ENCODE results near the gene SGK1.
A peak's percentile ranks its signal among the peaks of the same experiment; 100 is the strongest.

SGK1 gene

GRCh38 chr6:134317471-134318131, at the start of gene SGK1:
Gene SGK1, minus strand, starts transcription at chr6:134318112. Its CDS starts 652 bp downstream, at chr6:134317460.
- peak; percentile 86 for DNase-seq

GRCh38 chr6:134363323-134364039, 45.6 kb upstream of the SGK1 start:
- no peak for DNase-seq

- DNase-seq, result no peak
Observed at GRCh38 chr6:134361011-134361410, 43.1 kb upstream of the SGK1 start.

- DNase-seq, result no peak
Observed at GRCh38 chr6:134359302-134359701, 41.4 kb upstream of the SGK1 start.

- no peak for DNase-seq
Observed at GRCh38 chr6:134358320-134358719, 40.4 kb upstream of the SGK1 start.

- DNase-seq, result no peak
Observed at GRCh38 chr6:134357022-134357487, 39.1 kb upstream of the SGK1 start.

- no peak for DNase-seq
Observed at GRCh38 chr6:134356405-134356804, 38.5 kb upstream of the SGK1 start.

GRCh38 chr6:134352786-134353480, 35.0 kb upstream of the SGK1 start:
- no peak for DNase-seq

- peak; percentile 22 for DNase-seq
Observed at GRCh38 chr6:134351615-134352474, 33.9 kb upstream of the SGK1 start.

- DNase-seq, result no peak
Observed at GRCh38 chr6:134347885-134348805, 30.2 kb upstream of the SGK1 start.

- no peak for DNase-seq
Observed at GRCh38 chr6:134346932-134347545, 29.1 kb upstream of the SGK1 start.

- no peak for DNase-seq
Observed at GRCh38 chr6:134345789-134346188, 27.9 kb upstream of the SGK1 start.

- no peak for DNase-seq
Observed at GRCh38 chr6:134343066-134343465, 25.2 kb upstream of the SGK1 start.

- DNase-seq, result no peak
Observed at GRCh38 chr6:134341999-134342567, 24.2 kb upstream of the SGK1 start.

- no peak for DNase-seq
Observed at GRCh38 chr6:134340179-134340975, 22.5 kb upstream of the SGK1 start.

- no peak for DNase-seq
Observed at GRCh38 chr6:134339216-134339615, 21.3 kb upstream of the SGK1 start.

- no peak for DNase-seq
Observed at GRCh38 chr6:134331256-134331655, 13.3 kb upstream of the SGK1 start.

GRCh38 chr6:134330555-134330954, 12.6 kb upstream of the SGK1 start:
- no peak for DNase-seq

GRCh38 chr6:134328792-134329191, 10.9 kb upstream of the SGK1 start:
- DNase-seq, result no peak

GRCh38 chr6:134328138-134328537, 10.2 kb upstream of the SGK1 start:
- no peak for DNase-seq
